Mammary epithelial cell (primary cell): ENCODE data around the gene NOL4L.

ENCODE experiments used
- EZH2 ChIP-seq: IDR thresholded peaks from 2 replicates; pipeline ENCODE4 v1.6.1; 2012; ENCODE audit warnings: low read length, inconsistent platforms, borderline replicate concordance
- TF ChIP-seq, protein P1 (sequence below), 2 donors: IDR thresholded peaks in 1 of 2; conservative IDR thresholded peaks in 1 of 2; 2 replicates each; pipeline ENCODE4 v1.5.1; 2011 to 2012; ENCODE audit warnings: inconsistent platforms in 2 of 2, low read length in 2 of 2, mild to moderate bottlenecking in 2 of 2, control low read depth in 1 of 2, low read depth in 1 of 2; ENCODE audit not compliant: insufficient read depth in 1 of 2; ENCODE audit errors: extremely low read depth in 1 of 2

DNA sequence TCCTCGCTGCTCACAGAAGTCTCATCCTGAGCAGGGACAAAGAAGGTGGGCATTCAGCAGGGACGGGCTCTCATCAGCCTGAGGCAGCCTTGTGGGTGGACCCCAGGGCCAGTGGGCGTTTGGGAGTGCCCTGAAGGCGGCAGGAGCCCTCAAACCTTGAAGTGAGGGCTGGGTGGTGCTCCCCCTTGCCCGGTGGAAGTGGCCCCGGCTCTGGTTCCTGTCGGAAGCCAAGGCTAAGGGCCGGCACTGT is 110.5 kb downstream of the NOL4L start:
- TF ChIP-seq, protein P1, sequence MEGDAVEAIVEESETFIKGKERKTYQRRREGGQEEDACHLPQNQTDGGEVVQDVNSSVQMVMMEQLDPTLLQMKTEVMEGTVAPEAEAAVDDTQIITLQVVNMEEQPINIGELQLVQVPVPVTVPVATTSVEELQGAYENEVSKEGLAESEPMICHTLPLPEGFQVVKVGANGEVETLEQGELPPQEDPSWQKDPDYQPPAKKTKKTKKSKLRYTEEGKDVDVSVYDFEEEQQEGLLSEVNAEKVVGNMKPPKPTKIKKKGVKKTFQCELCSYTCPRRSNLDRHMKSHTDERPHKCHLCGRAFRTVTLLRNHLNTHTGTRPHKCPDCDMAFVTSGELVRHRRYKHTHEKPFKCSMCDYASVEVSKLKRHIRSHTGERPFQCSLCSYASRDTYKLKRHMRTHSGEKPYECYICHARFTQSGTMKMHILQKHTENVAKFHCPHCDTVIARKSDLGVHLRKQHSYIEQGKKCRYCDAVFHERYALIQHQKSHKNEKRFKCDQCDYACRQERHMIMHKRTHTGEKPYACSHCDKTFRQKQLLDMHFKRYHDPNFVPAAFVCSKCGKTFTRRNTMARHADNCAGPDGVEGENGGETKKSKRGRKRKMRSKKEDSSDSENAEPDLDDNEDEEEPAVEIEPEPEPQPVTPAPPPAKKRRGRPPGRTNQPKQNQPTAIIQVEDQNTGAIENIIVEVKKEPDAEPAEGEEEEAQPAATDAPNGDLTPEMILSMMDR (conservative IDR thresholded peaks at IDR 0.05 in 1 of 2, IDR thresholded peaks at IDR 0.05 in 1 of 2; ENCODE audit: extremely low read depth in 1 of 2, insufficient read depth in 1 of 2, low read depth in 1 of 2, low read length in 2 of 2) = no peak
- no peak for TF ChIP-seq EZH2
